Mesenchymal stem cell (in vitro differentiated cells and primary cell): ENCODE results near the gene INCENP.

ENCODE experiments used
- DNase-seq: peaks from one replicate; pipeline ENCODE4 v3.0.0-alpha.2; 2013
- H2AFZ ChIP-seq: one replicate; pipeline ENCODE4 v1.6.1; 2013; ENCODE audit warnings: low read depth, mild to moderate bottlenecking, control low read depth, inconsistent platforms, low read length, moderate library complexity
- H2AK5ac ChIP-seq: 2 replicates; pipeline ENCODE4 v1.6.1; 2013; ENCODE audit warnings: low read length, moderate library complexity, mild to moderate bottlenecking, inconsistent platforms; ENCODE audit not compliant: severe bottlenecking
- H2BK120ac ChIP-seq: one replicate; pipeline ENCODE4 v1.6.1; 2013; ENCODE audit warnings: low read depth, mild to moderate bottlenecking, inconsistent platforms, low read length, moderate library complexity
- H2BK12ac ChIP-seq, 2 experiments: one replicate each; pipeline ENCODE4 v1.6.1; 2013; ENCODE audit warnings: inconsistent platforms in 2 of 2, low read length in 2 of 2, mild to moderate bottlenecking in 2 of 2, moderate library complexity in 2 of 2, control low read depth in 1 of 2
- H2BK15ac ChIP-seq: one replicate; pipeline ENCODE4 v1.6.1; 2013; ENCODE audit warnings: mild to moderate bottlenecking, low read depth, inconsistent platforms; ENCODE audit not compliant: poor library complexity, severe bottlenecking
- H2BK5ac ChIP-seq: 2 replicates; pipeline ENCODE4 v1.6.1; 2013; ENCODE audit warnings: low read depth, mild to moderate bottlenecking, low read length, control low read depth, inconsistent platforms; ENCODE audit not compliant: poor library complexity, severe bottlenecking
- H3K14ac ChIP-seq, 2 experiments: one replicate each; pipeline ENCODE4 v1.6.1; 2013; ENCODE audit warnings: inconsistent platforms in 2 of 2, low read length in 2 of 2, control low read depth in 1 of 2, mild to moderate bottlenecking in 1 of 2, moderate library complexity in 1 of 2
- H3K18ac ChIP-seq, 2 experiments: one replicate each; pipeline ENCODE4 v1.6.1; 2013; ENCODE audit warnings: inconsistent platforms in 2 of 2, low read length in 2 of 2, control low read depth in 1 of 2, low read depth in 1 of 2, mild to moderate bottlenecking in 1 of 2
- H3K23ac ChIP-seq, 2 experiments: one replicate each; pipeline ENCODE4 v1.6.1; 2013; ENCODE audit warnings: inconsistent platforms in 2 of 2, low read length in 2 of 2, mild to moderate bottlenecking in 2 of 2, moderate library complexity in 2 of 2, control low read depth in 1 of 2
- H3K27ac ChIP-seq: 2 replicates; pipeline ENCODE4 v1.5.1; 2013; ENCODE audit warnings: mild to moderate bottlenecking, moderate library complexity, low read length, control low read depth, inconsistent platforms; ENCODE audit not compliant: poor library complexity, severe bottlenecking
- H3K27me3 ChIP-seq, 2 experiments: 2 replicates each; pipeline versions ENCODE4 v1.6.1 to v1.7.0; 2013; ENCODE audit warnings: low read length in 2 of 2, mild to moderate bottlenecking in 2 of 2, moderate library complexity in 2 of 2, control low read depth in 1 of 2, inconsistent platforms in 1 of 2; ENCODE audit not compliant: control insufficient read depth in 1 of 2, insufficient read depth in 1 of 2
- H3K36me3 ChIP-seq, 2 experiments: 2 replicates each; pipeline versions ENCODE4 v1.6.1 to v1.7.0; 2013; ENCODE audit warnings: low read length in 2 of 2, control low read depth in 1 of 2, inconsistent platforms in 1 of 2, low read depth in 1 of 2, mild to moderate bottlenecking in 1 of 2; ENCODE audit not compliant: insufficient read depth in 2 of 2, control insufficient read depth in 1 of 2
- H3K4ac ChIP-seq, 2 experiments: one replicate each; pipeline ENCODE4 v1.6.1; 2013; ENCODE audit warnings: inconsistent platforms in 2 of 2, low read length in 2 of 2, mild to moderate bottlenecking in 2 of 2, moderate library complexity in 2 of 2, control low read depth in 1 of 2, low read depth in 1 of 2
- H3K4me1 ChIP-seq: 2 replicates; pipeline ENCODE4 v1.6.1; 2013; ENCODE audit warnings: low read depth, low read length, control low read depth; ENCODE audit not compliant: control insufficient read depth, insufficient read depth
- H3K4me2 ChIP-seq: 2 replicates; pipeline ENCODE4 v1.6.1; 2013; ENCODE audit warnings: low read length, mild to moderate bottlenecking, inconsistent platforms; ENCODE audit not compliant: poor library complexity, severe bottlenecking
- H3K4me3 ChIP-seq, 2 experiments: 2 replicates each; pipeline versions ENCODE4 v1.5.1 to v1.7.0; 2013; ENCODE audit warnings: low read length in 2 of 2, mild to moderate bottlenecking in 2 of 2, control low read depth in 1 of 2, low read depth in 1 of 2; ENCODE audit not compliant: insufficient read depth in 1 of 2
- H3K79me1 ChIP-seq: replicated peaks from 2 replicates; pipeline ENCODE4 v1.6.1; 2013; ENCODE audit warnings: mild to moderate bottlenecking, control low read depth, low read length, inconsistent platforms; ENCODE audit not compliant: poor library complexity, severe bottlenecking
- H3K9ac ChIP-seq: 2 replicates; pipeline ENCODE4 v1.7.0; 2013; ENCODE audit warnings: mild to moderate bottlenecking, low read length, moderate library complexity
- H3K9me3 ChIP-seq: 2 replicates; pipeline ENCODE4 v1.7.0; 2013; ENCODE audit warnings: mild to moderate bottlenecking, low read length; ENCODE audit not compliant: control insufficient read depth
- H4K8ac ChIP-seq: one replicate; pipeline ENCODE4 v1.6.1; 2013; ENCODE audit warnings: inconsistent platforms, mild to moderate bottlenecking, low read length, moderate library complexity
- H4K91ac ChIP-seq: one replicate; pipeline ENCODE4 v1.6.1; 2013; ENCODE audit warnings: mild to moderate bottlenecking, low read length, inconsistent platforms
- WGBS: methylation state at CpG from one replicate; pipeline ENCODE4 v1.1.7; 2013; ENCODE audit warnings: mixed read lengths; 5-methylcytosine and 5-hydroxymethylcytosine counted together

The INCENP gene

GRCh38 chr11:62148271-62148980, 24.6 kb downstream of the INCENP start:
- Histone ChIP-seq H2AK5ac (no peak overlapping the region), H3K4me1 (no peaks in the 10 kb centered on the region), H3K9ac (no peak overlapping the region), H3K4me3 (peak overlapping the region in 1 of 2 experiments; percentile 11), H3K18ac (no peak overlapping the region), H4K91ac (no peak overlapping the region), H3K9me3 (no peaks in the 10 kb centered on the region), H2AFZ (no peak overlapping the region), H3K4ac (no peak overlapping the region), H3K23ac (no peak overlapping the region), H2BK120ac (no peak overlapping the region), H3K36me3 (peaks cover 71 to 90% of the 10 kb centered on the region in 2 experiments), H2BK12ac (no peak overlapping the region), H3K79me1 (peaks cover 17% of the 10 kb centered on the region), H3K27ac (no peak overlapping the region), H3K4me2 (no peak overlapping the region), H2BK15ac (no peak overlapping the region), H3K14ac (no peak overlapping the region), H2BK5ac (no peak overlapping the region), H3K27me3 (no peaks in the 10 kb centered on the region), H4K8ac (no peak overlapping the region)
- 97% methylated on average over 9 of the region's 10 CpGs for WGBS
- DNase-seq, result no peak

GRCh38 chr11:62149986-62150886, 26.4 kb downstream of the INCENP start:
- 96% methylated on average over 17 of the region's 17 CpGs for WGBS
- Histone ChIP-seq H3K79me1 (peaks cover 15% of the 10 kb centered on the region), H2BK5ac (no peak overlapping the region), H3K14ac (no peak overlapping the region), H3K27me3 (no peaks in the 10 kb centered on the region), H2AK5ac (no peak overlapping the region), H3K18ac (no peak overlapping the region), H3K36me3 (peaks cover 63 to 79% of the 10 kb centered on the region in 2 experiments), H3K4me1 (no peaks in the 10 kb centered on the region), H2AFZ (no peak overlapping the region), H4K91ac (no peak overlapping the region), H3K9ac (no peak overlapping the region), H3K9me3 (no peaks in the 10 kb centered on the region), H3K4me3 (no peak overlapping the region), H3K4me2 (no peak overlapping the region), H2BK120ac (no peak overlapping the region), H3K27ac (no peak overlapping the region), H4K8ac (no peak overlapping the region), H3K23ac (no peak overlapping the region), H2BK12ac (no peak overlapping the region), H2BK15ac (no peak overlapping the region), H3K4ac (no peak overlapping the region)
- DNase-seq, result no peak

GRCh38 chr11:62150887-62151736, 27.3 kb downstream of the INCENP start:
- H3K18ac ChIP-seq, result no peak overlapping the region
- no peaks in the 10 kb centered on the region for H3K4me1 ChIP-seq
- no peaks in the 10 kb centered on the region for H3K27me3 ChIP-seq
- H2BK120ac ChIP-seq, result no peak overlapping the region
- H3K79me1 ChIP-seq, result peaks cover 9% of the 10 kb centered on the region
- no peak overlapping the region for H2AFZ ChIP-seq
- no peak overlapping the region for H3K27ac ChIP-seq
- no peak overlapping the region for H3K23ac ChIP-seq
- no peak overlapping the region for H3K14ac ChIP-seq
- H3K4me3 ChIP-seq, result no peak overlapping the region
- H2AK5ac ChIP-seq, result no peak overlapping the region
- H3K9me3 ChIP-seq, result no peaks in the 10 kb centered on the region
- no peak overlapping the region for H4K8ac ChIP-seq
- H3K4me2 ChIP-seq, result no peak overlapping the region
- no peak for DNase-seq
- no peak overlapping the region for H2BK12ac ChIP-seq
- no peak overlapping the region for H2BK5ac ChIP-seq
- no peak overlapping the region for H2BK15ac ChIP-seq
- no peak overlapping the region for H3K9ac ChIP-seq
- H4K91ac ChIP-seq, result no peak overlapping the region
- no peak overlapping the region for H3K4ac ChIP-seq
- H3K36me3 ChIP-seq, result peaks cover 54 to 70% of the 10 kb centered on the region in 2 experiments
- WGBS, result 94% methylated on average over 10 of the region's 10 CpGs
